HT-29 (cell line): ENCODE data around the gene RPL10. TPM values are rescaled to one million over a fixed set of nuclear protein-coding genes. Genes with fewer than 3 reads are reported as not detected.

Experiments used
- DNase-seq: peaks from one replicate; pipeline ENCODE4 v3.0.0-alpha.2; 2015; ENCODE audit warnings: low spot score
- small RNA-seq: library from RNA; depleted of rRNA; stranded (forward); fragments of <200 nt; gene quantifications from one replicate; pipeline ENCODE3, GENCODE V24; 2014
- total RNA-seq: library from RNA; depleted of rRNA; stranded (reverse); fragments of >200 nt; shearing (Covaris generic); gene quantifications from 2 replicates; pipeline ENCODE4 v1.2.3, GENCODE V29; 2014; rRNA removed

The RPL10 gene
- total RNA-seq, 1 experiment from 2014 or later = 4,676 TPM

DNA sequence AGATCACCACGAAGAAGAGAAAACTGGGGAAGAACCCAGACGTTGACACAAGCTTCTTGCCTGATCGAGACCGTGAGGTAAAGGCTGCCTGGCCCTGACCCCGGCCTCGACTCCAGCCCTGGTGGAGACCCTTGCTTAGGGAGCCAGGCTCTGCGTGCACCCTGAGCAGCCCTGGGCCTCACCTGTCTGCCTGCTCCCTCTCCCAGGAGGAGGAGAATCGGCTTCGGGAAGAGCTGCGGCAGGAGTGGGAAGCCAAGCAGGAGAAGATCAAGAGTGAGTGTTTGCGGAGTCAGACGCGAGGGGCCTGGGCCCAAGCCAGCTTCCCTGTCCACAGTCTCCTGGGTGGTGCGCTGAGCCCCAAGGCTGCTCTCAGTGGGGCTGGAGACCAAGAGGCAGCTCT lies 50.3 kb downstream of the RPL10 start:
- no peak for DNase-seq

DNA sequence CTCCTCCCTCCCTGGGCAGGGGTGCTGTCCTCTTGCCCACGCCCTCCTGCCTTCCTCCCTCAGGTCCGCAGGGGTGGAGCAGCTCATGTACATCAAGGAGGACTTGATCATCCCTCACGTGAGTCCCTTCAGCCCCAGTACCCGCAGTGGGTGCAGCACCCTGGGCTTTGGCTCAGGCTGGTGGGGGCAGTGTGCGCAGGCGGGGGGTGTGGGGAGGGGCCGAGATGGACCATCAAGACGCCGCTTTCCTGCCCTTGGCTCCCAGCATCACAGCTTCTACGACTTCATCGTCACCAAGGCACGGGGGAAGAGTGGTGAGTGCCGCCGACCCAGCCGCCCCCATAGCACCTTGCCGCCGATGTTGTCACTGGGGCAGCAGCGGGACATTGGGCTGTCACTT lies 51.4 kb downstream of the RPL10 start:
- DNase-seq = no peak

DNA sequence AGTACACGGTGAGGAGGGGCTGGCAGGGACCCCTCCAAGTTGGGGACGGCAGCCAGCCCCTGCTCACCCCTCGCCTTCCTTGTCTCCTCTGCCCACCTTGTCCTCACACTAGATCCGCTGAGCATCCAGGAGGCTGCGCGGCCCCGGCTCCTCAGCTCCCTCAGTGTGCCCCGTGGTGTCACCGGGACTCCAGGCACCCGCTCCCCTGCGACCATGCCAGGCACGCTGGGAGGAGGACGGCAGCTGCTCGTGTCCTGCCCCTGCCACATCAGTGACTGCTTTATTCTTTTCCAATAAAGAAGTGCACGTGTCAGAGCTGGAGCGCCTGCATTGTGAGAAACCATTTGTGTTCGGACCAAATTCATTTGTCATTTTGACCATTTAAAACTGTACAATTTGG lies 52.1 kb downstream of the RPL10 start:
- no peak for DNase-seq

Small RNAs within 50 kb of the gene (small RNA-seq; reads per million reads assigned to genes)
- gene MIR6858 (not detected), gene SNORA70 (not detected)

Other genes with a start within 250 kb of the RPL10 start
- gene OPN1MW, start 215.8 kb upstream of the RPL10 start, total RNA-seq = not detected in 2 replicates
- not detected in 2 replicates for gene OPN1MW2, start 178.6 kb upstream of the RPL10 start, total RNA-seq
- gene OPN1MW3, start 140.8 kb upstream of the RPL10 start, total RNA-seq = not detected in 2 replicates
- not detected in 2 replicates for gene TEX28, start 103.3 kb upstream of the RPL10 start, total RNA-seq
- gene TKTL1, start 102.6 kb upstream of the RPL10 start, total RNA-seq = not detected in 2 replicates
- 482 and 516 TPM in 2 replicates for gene FLNA, start 23.7 kb upstream of the RPL10 start, total RNA-seq
- 70.5 and 87.0 TPM in 2 replicates for gene EMD, start 19.1 kb upstream of the RPL10 start, total RNA-seq
- gene DNASE1L1, start 10.9 kb downstream of the RPL10 start, total RNA-seq = 114 and 118 TPM in 2 replicates
- 60.3 and 80.6 TPM in 2 replicates for gene TAFAZZIN, start 13.2 kb downstream of the RPL10 start, total RNA-seq
- gene ATP6AP1, start 30.3 kb downstream of the RPL10 start, total RNA-seq = 162 and 181 TPM in 2 replicates
- gene GDI1, start 38.8 kb downstream of the RPL10 start, total RNA-seq = 124 and 128 TPM in 2 replicates
- gene FAM50A, start 45.8 kb downstream of the RPL10 start, total RNA-seq = 103 and 107 TPM in 2 replicates
- gene PLXNA3, start 59.9 kb downstream of the RPL10 start, total RNA-seq = 33.6 and 40.8 TPM in 2 replicates
- gene LAGE3, start 80.9 kb downstream of the RPL10 start, total RNA-seq = 122 and 129 TPM in 2 replicates
- 195 and 203 TPM in 2 replicates for gene UBL4A, start 88.2 kb downstream of the RPL10 start, total RNA-seq
- gene SLC10A3, start 92.3 kb downstream of the RPL10 start, total RNA-seq = 67.2 TPM in 2 replicates
- gene FAM3A, start 117.9 kb downstream of the RPL10 start, total RNA-seq = 73.0 and 89.0 TPM in 2 replicates
- gene G6PD, start 148.5 kb downstream of the RPL10 start, total RNA-seq = 269 and 280 TPM in 2 replicates
- 43.4 and 51.1 TPM in 2 replicates for gene IKBKG, start 149.2 kb downstream of the RPL10 start, total RNA-seq
- not detected in 2 replicates for gene CTAG1A, start 186.8 kb downstream of the RPL10 start, total RNA-seq
- gene CTAG1B, start 220.9 kb downstream of the RPL10 start, total RNA-seq = not detected in 2 replicates